H7 (cell line): ENCODE results near the gene ENTPD8. TPM values are rescaled to one million over a fixed set of nuclear protein-coding genes. Genes with fewer than 3 reads are reported as not detected.
"Not testable (repeated sequence)": the region's sequence is repeated elsewhere in the genome, so short reads cannot be mapped to it uniquely, and the experiment has no call there.

Experiments
- DNase-seq: peaks from one replicate; pipeline ENCODE4 v3.0.0; 2012
- H3K27me3 ChIP-seq: 2 replicates; pipeline ENCODE4 v1.6.0; 2011; ENCODE audit warnings: mild to moderate bottlenecking, low read length; ENCODE audit not compliant: control insufficient read depth, insufficient read depth
- H3K36me3 ChIP-seq: replicated peaks from 2 replicates; pipeline ENCODE4 v1.5.1; 2011; ENCODE audit warnings: low read length; ENCODE audit not compliant: control insufficient read depth, insufficient read depth
- H3K4me3 ChIP-seq: 2 replicates; pipeline ENCODE4 v1.5.1; 2011; ENCODE audit warnings: low read depth, mild to moderate bottlenecking, control low read depth, low read length, moderate library complexity; ENCODE audit not compliant: insufficient read depth
- total RNA-seq: library from RNA; depleted of rRNA; stranded (reverse); fragments of >200 nt; shearing (Covaris generic); gene quantifications from 2 replicates; pipeline ENCODE4 v1.2.3, GENCODE V29; 2014

ENTPD8 gene
- total RNA-seq, 1 experiment from 2014 or later: 0.76 TPM

DNA sequence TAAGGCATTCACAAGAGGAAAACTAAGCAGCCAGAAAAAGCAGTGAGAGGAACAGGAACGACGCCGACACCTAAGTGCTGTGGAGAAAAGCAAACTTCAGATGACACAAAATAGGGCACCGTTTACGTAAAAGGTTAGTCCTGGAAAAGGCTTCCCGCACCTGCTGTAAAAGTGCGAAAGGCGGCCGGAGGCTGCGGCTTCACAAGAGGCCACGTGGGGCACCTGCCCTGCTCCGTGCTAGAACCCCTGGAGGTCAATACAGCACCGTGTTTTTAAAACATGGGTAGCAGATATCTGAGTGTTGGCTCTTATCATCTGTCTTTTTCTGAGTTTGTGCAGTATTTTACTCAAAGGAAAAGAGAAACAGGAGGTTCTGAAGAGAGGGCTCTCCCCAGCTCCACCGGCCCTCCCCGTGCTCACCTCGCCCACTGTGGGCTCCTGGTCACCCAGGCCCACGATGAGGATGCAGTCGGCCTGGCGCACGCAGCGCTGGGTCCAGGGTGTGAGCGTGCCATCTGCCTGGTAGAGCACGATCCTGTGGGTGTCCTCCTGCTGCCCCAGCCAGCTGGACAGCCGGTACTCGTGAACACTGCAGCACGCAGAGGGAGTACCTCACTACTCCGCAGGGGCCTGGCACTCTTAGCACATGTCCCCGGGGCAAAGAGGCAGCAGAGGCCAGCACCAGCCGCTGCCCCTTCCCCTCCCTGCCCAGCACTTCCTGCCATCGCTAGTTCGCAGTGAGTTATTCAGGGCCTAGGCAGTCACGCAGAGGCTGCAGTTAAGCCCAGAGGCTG, 38.9 kb upstream of the ENTPD8 start:
- H3K36me3 ChIP-seq: no peaks in the 10 kb centered on the region
- no peak for DNase-seq
- no peak overlapping the region for H3K4me3 ChIP-seq
- no peaks in the 10 kb centered on the region for H3K27me3 ChIP-seq

DNA sequence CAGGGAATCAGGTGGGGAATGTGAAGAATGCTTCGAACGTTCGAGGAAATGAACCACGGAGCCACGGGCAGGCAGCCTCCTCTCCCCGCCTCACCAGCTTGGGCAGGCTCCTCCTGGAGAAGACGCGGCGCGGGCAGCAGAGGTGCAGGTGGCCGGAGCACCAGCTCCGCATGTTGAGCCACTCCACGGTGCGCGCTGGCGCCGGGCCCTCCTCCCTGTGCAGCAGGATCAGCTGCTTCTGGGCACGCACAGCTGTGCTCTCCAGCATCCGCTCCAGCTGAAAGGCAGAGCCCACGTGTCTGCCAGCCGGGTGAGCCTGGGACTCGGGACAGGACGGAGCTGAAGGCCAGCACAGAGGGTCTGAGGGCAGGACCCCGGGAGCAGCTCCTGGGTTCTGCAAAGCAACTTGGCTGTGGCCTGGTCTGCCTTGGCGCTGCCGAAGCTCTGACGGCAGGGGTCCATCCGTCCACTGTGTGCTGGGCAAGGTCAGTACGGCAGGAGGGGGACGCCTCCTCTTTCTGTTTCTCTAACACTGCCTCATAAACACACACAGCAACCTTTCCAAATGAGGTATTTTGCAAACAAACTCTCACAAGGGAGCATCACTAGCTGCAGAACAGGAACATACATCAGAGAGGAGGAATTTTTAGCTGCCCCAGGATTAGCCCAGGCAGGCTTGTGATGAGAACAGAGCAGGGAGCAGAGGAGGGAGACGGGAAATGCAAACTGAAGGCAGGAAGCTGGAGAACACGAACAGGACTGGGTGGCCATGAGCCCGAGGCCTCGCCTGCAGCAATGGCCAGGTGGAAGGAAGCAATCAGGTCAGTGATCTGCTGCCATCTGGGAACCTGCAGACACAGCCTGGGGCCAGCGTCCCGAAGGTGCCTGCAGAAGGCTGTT, 38.1 kb upstream of the ENTPD8 start:
- H3K4me3 ChIP-seq: no peak overlapping the region
- H3K27me3 ChIP-seq: no peaks in the 10 kb centered on the region
- DNase-seq: no peak
- H3K36me3 ChIP-seq: no peaks in the 10 kb centered on the region

DNA sequence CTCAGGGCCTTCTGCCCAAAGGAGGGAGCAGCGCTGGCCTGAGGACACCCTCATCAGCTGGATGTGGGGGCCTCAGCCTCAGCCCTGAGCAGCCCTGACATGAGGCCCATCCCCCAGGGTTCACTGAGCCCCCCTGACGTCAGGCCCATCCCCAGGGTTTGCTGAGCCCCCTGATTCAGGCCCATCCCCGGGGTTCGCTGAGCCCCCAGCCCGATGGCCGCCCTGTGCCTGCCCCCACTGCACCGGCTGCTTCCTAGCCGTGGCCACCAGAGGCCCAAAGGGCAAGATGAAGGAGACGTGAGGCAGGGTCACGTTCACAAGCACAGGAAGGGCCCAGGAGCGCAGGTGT, 37.4 kb upstream of the ENTPD8 start:
- H3K4me3 ChIP-seq: no peak overlapping the region
- no peak for DNase-seq
- no peaks in the 10 kb centered on the region for H3K36me3 ChIP-seq
- no peaks in the 10 kb centered on the region for H3K27me3 ChIP-seq

DNA sequence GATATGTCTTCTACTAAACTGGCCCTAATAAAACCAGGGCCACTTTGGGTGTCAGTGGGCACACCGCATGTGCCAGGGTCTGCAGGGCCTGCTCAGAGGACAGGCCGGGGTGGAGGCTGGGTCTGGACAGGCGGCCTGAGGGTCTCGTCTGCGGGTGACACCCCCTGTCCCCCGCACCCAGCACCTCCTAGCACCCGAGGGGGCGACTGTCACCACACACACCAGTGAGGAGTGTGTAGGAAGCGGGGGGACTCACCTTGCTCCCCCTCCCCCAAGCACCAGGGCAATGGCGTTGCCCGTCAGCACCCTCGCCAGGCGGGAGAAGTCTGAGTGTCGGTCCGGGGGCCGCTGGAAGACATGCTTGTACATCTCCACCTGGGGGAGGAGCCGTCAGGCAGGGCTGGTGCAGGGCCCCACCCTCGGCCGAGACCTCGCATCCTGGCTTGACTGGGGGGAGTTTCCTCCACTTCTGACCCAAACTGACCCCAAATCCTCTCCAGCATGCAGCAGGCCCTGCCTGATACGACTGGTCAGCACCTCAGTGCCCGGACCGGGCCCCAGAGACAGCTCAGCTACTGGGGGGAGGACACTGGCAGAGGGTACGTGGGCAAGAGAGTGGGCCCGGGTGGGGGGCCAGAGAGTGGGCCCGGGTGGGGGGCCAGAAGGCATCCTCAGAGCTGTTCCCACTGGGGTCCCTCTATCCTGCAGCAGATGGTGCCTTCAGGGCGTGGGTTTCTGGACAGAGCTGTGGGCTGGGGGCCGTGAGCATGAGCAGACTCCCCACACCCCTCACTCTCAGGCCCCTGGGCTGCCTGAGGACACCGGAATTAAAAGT, 36.8 kb upstream of the ENTPD8 start:
- no peak overlapping the region for H3K4me3 ChIP-seq
- no peak for DNase-seq
- no peaks in the 10 kb centered on the region for H3K36me3 ChIP-seq
- H3K27me3 ChIP-seq: no peaks in the 10 kb centered on the region

DNA sequence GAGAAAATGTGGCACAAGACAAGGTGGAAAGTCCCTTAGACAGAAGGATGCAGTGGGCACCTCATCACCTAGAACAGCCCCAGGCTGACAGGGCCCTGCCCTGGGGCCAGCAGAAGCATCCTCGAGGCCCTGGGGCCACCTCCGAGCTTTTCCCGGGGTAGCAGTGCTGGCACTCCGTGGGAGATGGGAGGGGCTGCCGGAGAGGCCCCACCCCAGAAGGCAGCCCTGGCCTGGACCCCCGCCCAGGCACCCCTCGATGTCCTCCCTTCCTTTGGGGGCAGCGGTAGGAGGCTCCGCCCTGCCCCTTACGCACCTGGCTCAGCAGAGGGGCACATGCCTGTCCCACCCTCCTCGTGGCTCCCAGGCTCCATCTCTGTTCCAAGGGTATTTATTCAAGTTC, 35.7 kb upstream of the ENTPD8 start:
- Histone ChIP-seq H3K27me3 (no peaks in the 10 kb centered on the region), H3K4me3 (no peak overlapping the region), H3K36me3 (no peaks in the 10 kb centered on the region)
- no peak for DNase-seq

DNA sequence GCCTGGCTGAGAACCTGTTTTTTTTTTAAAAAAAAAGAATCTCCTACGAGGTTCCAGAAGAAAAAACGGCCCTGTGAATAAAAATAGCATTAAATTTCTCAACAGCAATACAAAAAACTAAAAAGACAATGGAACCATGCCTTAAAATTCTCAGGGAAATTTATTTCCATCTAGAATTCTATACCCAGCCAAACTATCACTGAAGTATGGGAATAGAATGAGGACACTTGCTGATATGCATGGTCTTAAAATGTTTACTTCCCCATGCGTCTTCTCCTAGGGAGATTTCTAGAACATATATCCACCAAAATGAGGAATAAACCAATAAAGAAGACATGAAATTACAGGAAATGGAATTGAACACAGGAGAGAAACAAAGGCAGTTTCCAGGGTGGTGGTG, 34.5 kb upstream of the ENTPD8 start:
- H3K4me3 ChIP-seq: no peak overlapping the region
- H3K27me3 ChIP-seq: no peaks in the 10 kb centered on the region
- no peaks in the 10 kb centered on the region for H3K36me3 ChIP-seq
- no peak for DNase-seq

DNA sequence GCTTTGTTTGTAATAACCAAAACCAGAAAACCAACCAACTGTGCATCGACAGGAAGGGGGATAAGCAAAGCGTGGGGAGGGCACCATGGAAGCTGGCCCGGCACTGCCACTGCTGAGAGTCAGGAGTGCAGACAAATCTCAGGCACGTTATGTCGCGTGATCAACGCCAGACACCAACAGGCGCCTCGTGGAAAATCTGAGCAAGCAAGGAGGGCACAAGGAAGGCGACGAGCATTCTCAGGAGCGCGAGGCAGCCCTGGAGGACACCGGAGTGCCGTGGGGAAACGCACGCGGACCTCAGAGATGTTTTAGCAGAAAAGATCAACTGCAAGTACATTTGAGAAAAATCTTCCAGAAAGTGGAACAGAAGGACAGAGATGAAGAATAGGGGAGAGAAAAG, 33.1 kb upstream of the ENTPD8 start:
- H3K4me3 ChIP-seq: no peak overlapping the region
- H3K36me3 ChIP-seq: no peaks in the 10 kb centered on the region
- no peak for DNase-seq
- no peaks in the 10 kb centered on the region for H3K27me3 ChIP-seq

DNA sequence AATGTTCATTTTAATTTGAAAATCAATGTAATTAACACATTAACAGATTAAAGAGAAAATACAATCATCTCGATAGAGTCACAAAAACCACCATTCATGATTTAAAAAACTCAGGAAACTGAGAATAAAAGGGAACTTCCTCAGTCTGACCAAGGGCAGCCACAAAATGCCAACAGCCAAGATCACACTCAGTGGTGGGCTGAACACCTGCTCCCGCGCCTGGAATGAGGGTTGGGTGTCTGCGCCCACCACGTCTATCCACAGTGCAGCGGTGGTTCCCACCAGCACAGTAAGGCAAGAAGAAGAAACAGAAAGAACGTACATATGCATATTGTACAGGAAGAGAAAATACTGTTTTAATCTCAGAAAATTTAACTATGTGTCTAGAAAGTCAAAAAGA, 29.6 kb upstream of the ENTPD8 start:
- Histone ChIP-seq H3K36me3 (no peaks in the 10 kb centered on the region), H3K27me3 (no peaks in the 10 kb centered on the region), H3K4me3 (no peak overlapping the region)
- DNase-seq: no peak

DNA sequence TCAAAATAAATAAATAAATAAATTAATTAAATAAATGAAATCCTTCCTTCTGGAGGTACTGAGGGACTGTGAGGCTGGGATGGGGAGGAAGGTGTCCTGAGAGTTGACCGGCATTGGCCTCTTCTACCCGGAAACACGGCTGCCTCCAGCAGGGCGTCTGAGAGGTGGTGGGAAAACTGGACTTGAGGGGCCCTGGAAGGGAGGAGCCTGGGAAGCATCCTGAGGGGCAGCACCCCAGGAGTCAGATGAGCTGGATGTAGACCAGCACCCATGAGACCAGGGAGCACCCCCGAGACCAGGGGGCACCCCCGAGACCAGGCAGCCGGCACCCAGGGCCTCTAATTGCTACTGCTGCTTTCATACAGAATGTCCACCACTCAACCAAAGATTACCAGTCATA, 26.7 kb upstream of the ENTPD8 start:
- H3K36me3 ChIP-seq: no peaks in the 10 kb centered on the region
- no peak overlapping the region for H3K4me3 ChIP-seq
- 0 out of 2 replicates have a peak, but pooled peaks cover 2% of the 10 kb centered on the region for H3K27me3 ChIP-seq
- DNase-seq: no peak

DNA sequence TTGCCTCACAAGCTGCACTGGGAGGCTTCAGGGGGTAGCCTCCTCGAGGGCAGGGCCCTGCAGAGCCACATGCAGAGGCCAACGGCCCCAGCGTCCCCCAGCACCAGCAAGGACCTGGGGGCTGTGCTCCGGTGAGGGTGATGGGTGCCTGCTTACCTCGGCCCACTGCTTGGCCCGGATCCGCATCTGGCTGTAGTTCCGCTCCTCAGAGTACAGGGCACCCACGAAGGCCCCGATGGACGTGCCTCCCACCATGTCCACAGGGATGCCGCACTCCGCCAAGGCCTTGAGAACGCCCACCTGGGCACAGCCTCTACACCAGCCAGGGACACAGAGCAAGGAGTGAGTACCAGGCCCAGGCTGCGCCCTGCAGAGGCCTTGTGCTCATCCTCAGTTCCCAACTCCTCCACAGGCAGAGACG, 26.0 kb upstream of the ENTPD8 start:
- no peaks in the 10 kb centered on the region for H3K36me3 ChIP-seq
- no peak overlapping the region for H3K4me3 ChIP-seq
- DNase-seq: peak; percentile 42
- H3K27me3 ChIP-seq: peaks cover 7% of the 10 kb centered on the region

DNA sequence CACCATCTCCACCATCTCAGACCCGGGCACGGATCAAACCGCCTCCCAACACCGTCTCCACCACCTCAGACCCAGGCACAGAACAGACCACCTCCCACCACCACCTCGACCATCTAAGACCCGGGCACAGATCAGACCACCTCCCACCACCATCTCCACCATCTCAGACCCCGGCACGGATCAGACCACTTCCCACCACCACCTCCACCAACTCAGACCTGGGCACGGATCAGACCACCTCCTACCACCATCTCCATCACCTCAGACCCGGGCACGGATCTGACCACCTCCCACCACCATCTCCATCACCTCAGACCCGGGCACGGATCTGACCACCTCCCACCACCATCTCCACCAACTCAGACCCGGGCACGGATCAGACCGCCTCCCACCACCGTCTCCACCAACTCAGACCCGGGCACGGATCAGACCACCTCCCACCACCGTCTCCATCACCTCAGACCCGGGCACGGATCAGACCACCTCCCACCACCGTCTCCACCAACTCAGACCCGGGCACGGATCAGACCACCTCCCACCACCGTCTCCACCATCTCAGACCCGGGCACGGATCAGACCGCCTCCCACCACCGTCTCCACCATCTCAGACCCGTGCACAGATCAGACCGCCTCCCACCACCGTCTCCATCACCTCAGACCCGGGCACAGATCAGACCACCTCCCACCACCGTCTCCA, 25.4 kb upstream of the ENTPD8 start:
- not testable (repeated sequence) for DNase-seq, H3K36me3 ChIP-seq, H3K4me3 ChIP-seq
- H3K27me3 ChIP-seq: peaks cover 11% of the 10 kb centered on the region

DNA sequence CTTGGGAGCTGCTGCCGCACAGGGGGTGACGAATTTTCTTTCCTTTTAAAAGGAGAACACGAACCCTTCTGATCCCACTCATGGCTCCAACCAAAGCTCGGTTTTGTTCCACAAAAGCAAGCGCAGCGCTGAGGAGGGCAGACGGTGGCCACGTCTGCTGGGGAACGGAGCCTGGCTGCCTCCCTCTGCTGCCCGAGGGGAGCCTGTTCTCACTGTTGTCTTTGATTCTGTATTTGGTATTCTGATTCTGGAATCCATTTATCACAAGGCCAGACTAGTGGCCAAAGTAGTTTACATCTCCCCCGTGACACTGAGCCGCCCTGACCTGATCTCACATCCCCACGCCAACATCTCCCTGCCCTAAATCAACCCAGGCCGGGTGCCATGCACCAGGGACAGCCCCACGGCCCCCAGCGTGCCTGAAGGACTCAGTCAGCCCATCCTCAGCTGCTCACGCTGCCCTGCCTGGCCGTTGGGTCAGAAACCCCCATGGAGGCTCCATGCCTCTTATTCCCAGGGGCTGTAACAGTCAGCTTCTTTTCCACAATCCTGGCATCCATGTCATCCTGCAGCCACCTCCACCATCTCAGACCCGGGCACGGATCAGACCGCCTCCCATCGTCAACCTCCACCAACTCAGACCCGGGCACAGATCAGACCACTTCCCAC, 24.7 kb upstream of the ENTPD8 start:
- DNase-seq: peak; percentile 43
- H3K4me3 ChIP-seq: no peak overlapping the region
- H3K27me3 ChIP-seq: peaks cover 11% of the 10 kb centered on the region
- no peaks in the 10 kb centered on the region for H3K36me3 ChIP-seq

DNA sequence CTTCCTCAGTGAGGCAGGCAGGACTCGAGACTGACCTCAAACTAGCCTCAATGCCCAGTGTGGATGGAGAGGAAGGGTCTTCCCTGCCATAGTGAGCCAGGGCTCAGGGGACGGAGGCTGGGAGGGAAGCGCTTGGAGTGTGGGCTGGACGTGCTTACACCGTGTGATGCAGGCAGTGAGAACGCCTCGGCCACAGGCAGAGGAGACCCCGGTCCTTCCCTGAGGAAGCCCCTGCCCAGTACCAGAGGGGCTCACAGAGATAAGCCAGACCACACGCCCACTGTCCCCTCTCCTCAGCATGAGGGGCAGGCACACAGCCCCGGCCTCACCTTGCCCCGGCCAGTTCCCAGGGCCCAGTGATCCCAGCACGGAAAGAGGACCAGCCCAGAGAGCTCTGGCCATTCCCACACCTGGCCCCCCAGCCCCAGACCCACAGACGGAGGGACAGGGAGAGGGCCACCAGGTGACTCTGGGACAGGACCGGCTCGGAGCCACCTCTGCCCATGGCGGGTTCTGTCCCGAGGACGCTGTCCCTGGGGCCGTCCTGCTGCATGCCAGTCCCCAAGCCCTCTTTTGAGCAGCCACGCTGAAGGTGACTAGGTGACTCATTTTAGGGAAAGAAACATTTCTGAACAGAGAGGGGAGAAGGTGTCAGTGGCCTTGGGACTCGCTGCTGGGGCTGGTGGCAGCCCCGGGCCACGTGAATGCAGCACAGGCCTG, 24.0 kb upstream of the ENTPD8 start:
- Histone ChIP-seq H3K27me3 (peaks cover 14% of the 10 kb centered on the region), H3K36me3 (no peaks in the 10 kb centered on the region), H3K4me3 (no peak overlapping the region)
- peak; percentile 51 for DNase-seq
